NCI-H1417 (cell line): ENCODE results near the gene CALU.

ENCODE experiments used
- DNase-seq, 3 experiments: peaks; one replicate each; lab custom pipeline; 2025; lab: John Stamatoyannopoulos, UW

The CALU gene

GRCh38 chr7:128739048-128739962 is at the start of gene CALU:
Gene CALU, plus strand, starts transcription at chr7:128739359. Its CDS starts 9,225 bp downstream, at chr7:128748584.
- DNase-seq = peak; percentile 97 to 98 (median 98)

- no peak for DNase-seq
Measured at GRCh38 chr7:128691227-128691626, 47.9 kb upstream of the CALU start.

- DNase-seq = peak in 1 of 3 experiments; percentile 55
Measured at GRCh38 chr7:128692623-128693270, 46.4 kb upstream of the CALU start.

GRCh38 chr7:128693373-128694015 is 45.7 kb upstream of the CALU start:
- no peak for DNase-seq

- DNase-seq = no peak
Measured at GRCh38 chr7:128694738-128695137, 44.4 kb upstream of the CALU start.

GRCh38 chr7:128697302-128697905 is 41.8 kb upstream of the CALU start:
- DNase-seq = no peak

- no peak for DNase-seq
Measured at GRCh38 chr7:128699196-128699712, 39.9 kb upstream of the CALU start.

GRCh38 chr7:128699895-128700294 is 39.3 kb upstream of the CALU start:
- no peak for DNase-seq

GRCh38 chr7:128701062-128701785 is 37.9 kb upstream of the CALU start:
- no peak for DNase-seq

- DNase-seq = no peak
Measured at GRCh38 chr7:128703609-128704241, 35.4 kb upstream of the CALU start.

GRCh38 chr7:128705891-128706333 is 33.2 kb upstream of the CALU start:
- peak in 1 of 3 experiments; percentile 29 for DNase-seq

GRCh38 chr7:128707752-128708151 is 31.4 kb upstream of the CALU start:
- DNase-seq = no peak

- DNase-seq = no peak
Measured at GRCh38 chr7:128708235-128708634, 30.9 kb upstream of the CALU start.

- DNase-seq = no peak
Measured at GRCh38 chr7:128708824-128709223, 30.3 kb upstream of the CALU start.

GRCh38 chr7:128710481-128710880 is 28.7 kb upstream of the CALU start:
- no peak for DNase-seq

- DNase-seq = no peak
Measured at GRCh38 chr7:128713794-128714193, 25.4 kb upstream of the CALU start.

GRCh38 chr7:128714701-128715495 is 24.3 kb upstream of the CALU start:
- DNase-seq = no peak

- DNase-seq = no peak
Measured at GRCh38 chr7:128718967-128719642, 20.1 kb upstream of the CALU start.

GRCh38 chr7:128721376-128721775 is 17.8 kb upstream of the CALU start:
- no peak for DNase-seq
